Cardiac muscle cell (in vitro differentiated cells and primary cell): ENCODE measurements around the gene KCP. TPM values are rescaled to one million over a fixed set of nuclear protein-coding genes. Genes with fewer than 3 reads are reported as not detected.

Experiments used
- DNase-seq, 2 donors: peaks; one replicate each; pipeline versions ENCODE4 v3.0.0 to v3.0.0-alpha.2; 2010 to 2017; ENCODE audit warnings: low read depth in 1 of 2, low spot score in 1 of 2
- H3K27ac ChIP-seq: fragments of 200-600 bp; sonication (generic); 2 replicates; pipeline ENCODE4 v1.5.1; 2016
- H3K27me3 ChIP-seq: fragments of 200-600 bp; sonication (generic); 2 replicates; pipeline ENCODE4 v1.6.0; 2016; ENCODE audit warnings: control low read depth
- H3K36me3 ChIP-seq: fragments of 200-600 bp; sonication (generic); 2 replicates; pipeline ENCODE4 v1.5.1; 2016; ENCODE audit warnings: control low read depth
- H3K4me1 ChIP-seq: fragments of 200-600 bp; sonication (generic); 2 replicates; pipeline ENCODE4 v1.8.1; 2017; ENCODE audit warnings: low read depth, mild to moderate bottlenecking, mixed run types
- H3K4me3 ChIP-seq: fragments of 200-600 bp; sonication (generic); 2 replicates; pipeline ENCODE4 v1.5.1; 2016; ENCODE audit warnings: mild to moderate bottlenecking
- H3K9me3 ChIP-seq: fragments of 200-600 bp; sonication (generic); 2 replicates; pipeline ENCODE4 v1.5.1; 2017; ENCODE audit warnings: low read depth, mild to moderate bottlenecking, control low read depth
- polyA plus RNA-seq: library from polyadenylated mRNA; unstranded; fragments of >200 nt; fragmentation: Nextera tagmentation; extraction: Ambion mirVana; gene quantifications from 2 replicates; pipeline ENCODE4 v1.2.1, GENCODE V29; 2016
- total RNA-seq: library from RNA; depleted of rRNA; stranded (reverse); fragments of >200 nt; gene quantifications from 2 replicates; pipeline ENCODE4 v1.2.3, GENCODE V29; 2016
- TF ChIP-seq, protein P1 (sequence below): IDR thresholded peaks from 2 replicates; pipeline ENCODE4 v1.5.1; 2012; ENCODE audit warnings: low read depth, mild to moderate bottlenecking, low read length

KCP gene
- total and polyA plus RNA-seq, 2 experiments from 2014 or later = 1.2 to 1.6 TPM

GRCh38 chr7:128951296-128951695 lies 40.8 kb upstream of the KCP start:
- H3K36me3 ChIP-seq = peaks cover 13% of the 10 kb centered on the region
- H3K27me3 ChIP-seq = no peaks in the 10 kb centered on the region
- no peak for DNase-seq
- no peaks in the 10 kb centered on the region for H3K9me3 ChIP-seq
- TF ChIP-seq, protein P1, sequence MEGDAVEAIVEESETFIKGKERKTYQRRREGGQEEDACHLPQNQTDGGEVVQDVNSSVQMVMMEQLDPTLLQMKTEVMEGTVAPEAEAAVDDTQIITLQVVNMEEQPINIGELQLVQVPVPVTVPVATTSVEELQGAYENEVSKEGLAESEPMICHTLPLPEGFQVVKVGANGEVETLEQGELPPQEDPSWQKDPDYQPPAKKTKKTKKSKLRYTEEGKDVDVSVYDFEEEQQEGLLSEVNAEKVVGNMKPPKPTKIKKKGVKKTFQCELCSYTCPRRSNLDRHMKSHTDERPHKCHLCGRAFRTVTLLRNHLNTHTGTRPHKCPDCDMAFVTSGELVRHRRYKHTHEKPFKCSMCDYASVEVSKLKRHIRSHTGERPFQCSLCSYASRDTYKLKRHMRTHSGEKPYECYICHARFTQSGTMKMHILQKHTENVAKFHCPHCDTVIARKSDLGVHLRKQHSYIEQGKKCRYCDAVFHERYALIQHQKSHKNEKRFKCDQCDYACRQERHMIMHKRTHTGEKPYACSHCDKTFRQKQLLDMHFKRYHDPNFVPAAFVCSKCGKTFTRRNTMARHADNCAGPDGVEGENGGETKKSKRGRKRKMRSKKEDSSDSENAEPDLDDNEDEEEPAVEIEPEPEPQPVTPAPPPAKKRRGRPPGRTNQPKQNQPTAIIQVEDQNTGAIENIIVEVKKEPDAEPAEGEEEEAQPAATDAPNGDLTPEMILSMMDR = no peak
- no peaks in the 10 kb centered on the region for H3K4me1 ChIP-seq
- H3K4me3 ChIP-seq = no peak overlapping the region
- H3K27ac ChIP-seq = peak overlapping the region; percentile 23

GRCh38 chr7:128948976-128949760 lies 38.7 kb upstream of the KCP start:
- TF ChIP-seq, protein P1 = no peak
- Histone ChIP-seq H3K4me1 (no peaks in the 10 kb centered on the region), H3K27me3 (no peaks in the 10 kb centered on the region), H3K9me3 (no peaks in the 10 kb centered on the region), H3K27ac (no peak overlapping the region), H3K4me3 (no peak overlapping the region), H3K36me3 (no peaks in the 10 kb centered on the region)
- DNase-seq = peak in 1 of 2 donors; percentile 53

GRCh38 chr7:128948312-128948973 lies 37.9 kb upstream of the KCP start:
- H3K9me3 ChIP-seq = no peaks in the 10 kb centered on the region
- H3K36me3 ChIP-seq = no peaks in the 10 kb centered on the region
- no peak overlapping the region for H3K4me3 ChIP-seq
- peaks cover 3% of the 10 kb centered on the region for H3K27me3 ChIP-seq
- H3K27ac ChIP-seq = no peak overlapping the region
- TF ChIP-seq, protein P1 = no peak
- H3K4me1 ChIP-seq = no peaks in the 10 kb centered on the region
- DNase-seq = peak in 1 of 2 donors; percentile 39

DNA sequence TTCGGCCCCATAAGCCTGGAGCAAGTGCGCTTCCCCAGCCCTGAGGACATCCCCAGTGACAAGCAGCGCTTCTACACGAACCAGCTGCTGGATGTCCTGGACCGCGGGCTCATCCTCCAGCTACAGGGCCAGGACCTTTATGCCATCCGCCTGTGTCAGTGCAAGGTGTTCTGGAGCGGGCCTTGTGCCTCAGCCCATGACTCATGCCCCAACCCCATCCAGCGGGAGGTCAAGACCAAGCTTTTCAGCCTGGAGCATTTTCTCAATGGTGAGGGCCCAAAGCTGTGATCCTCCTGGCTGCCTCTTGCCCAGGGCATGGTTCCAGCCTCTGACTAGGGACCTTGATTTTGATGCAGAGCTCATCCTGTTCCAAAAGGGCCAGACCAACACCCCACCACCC lies 37.3 kb upstream of the KCP start:
- peaks cover 3% of the 10 kb centered on the region for H3K27me3 ChIP-seq
- H3K4me1 ChIP-seq = no peaks in the 10 kb centered on the region
- H3K27ac ChIP-seq = no peak overlapping the region
- no peaks in the 10 kb centered on the region for H3K9me3 ChIP-seq
- H3K4me3 ChIP-seq = no peak overlapping the region
- no peak for DNase-seq
- H3K36me3 ChIP-seq = no peaks in the 10 kb centered on the region
- TF ChIP-seq, protein P1 = no peak

GRCh38 chr7:128946936-128947830 lies 36.7 kb upstream of the KCP start:
- Histone ChIP-seq H3K9me3 (no peaks in the 10 kb centered on the region), H3K4me3 (no peak overlapping the region), H3K27me3 (peaks cover 3% of the 10 kb centered on the region), H3K27ac (no peak overlapping the region), H3K4me1 (no peaks in the 10 kb centered on the region), H3K36me3 (no peaks in the 10 kb centered on the region)
- TF ChIP-seq, protein P1 = peak; percentile 17
- DNase-seq = no peak
